ENCODE data around the gene COL25A1.

Gene COL25A1

GRCh38 chr4:109214622-109215301, 87.7 kb downstream of the COL25A1 start:
- no peak for DNase-seq

- no peak for DNase-seq
These were observed 89.4 kb downstream of the COL25A1 start for GRCh38 chr4:109213056-109213455.

- DNase-seq, result no peak
These were observed 90.8 kb downstream of the COL25A1 start for GRCh38 chr4:109211671-109212070.

- DNase-seq, result no peak
These were observed 92.8 kb downstream of the COL25A1 start for GRCh38 chr4:109209647-109210046.

GRCh38 chr4:109207898-109208297, 94.6 kb downstream of the COL25A1 start:
- no peak for DNase-seq

- DNase-seq, result no peak
These were observed 95.4 kb downstream of the COL25A1 start for GRCh38 chr4:109207061-109207460.

- DNase-seq, result no peak
These were observed 95.8 kb downstream of the COL25A1 start for GRCh38 chr4:109206620-109207019.

GRCh38 chr4:109205186-109205585, 97.3 kb downstream of the COL25A1 start:
- DNase-seq, result no peak

GRCh38 chr4:109199585-109199984, 102.9 kb downstream of the COL25A1 start:
- DNase-seq, result no peak

GRCh38 chr4:109195646-109196045, 106.8 kb downstream of the COL25A1 start:
- DNase-seq, result no peak

GRCh38 chr4:109191216-109191615, 111.2 kb downstream of the COL25A1 start:
- no peak for DNase-seq

- DNase-seq, result no peak
These were observed 116.0 kb downstream of the COL25A1 start for GRCh38 chr4:109186458-109186945.

- no peak for DNase-seq
These were observed 116.5 kb downstream of the COL25A1 start for GRCh38 chr4:109185951-109186350.

- no peak for DNase-seq
These were observed 116.9 kb downstream of the COL25A1 start for GRCh38 chr4:109185548-109185947.

- no peak for DNase-seq
These were observed 117.9 kb downstream of the COL25A1 start for GRCh38 chr4:109184491-109184961.

GRCh38 chr4:109183931-109184490, 118.4 kb downstream of the COL25A1 start:
- DNase-seq, result no peak

GRCh38 chr4:109182696-109183095, 119.8 kb downstream of the COL25A1 start:
- no peak for DNase-seq

- DNase-seq, result no peak
These were observed 123.4 kb downstream of the COL25A1 start for GRCh38 chr4:109179061-109179460.

- DNase-seq, result no peak
These were observed 125.2 kb downstream of the COL25A1 start for GRCh38 chr4:109177096-109177810.

- no peak for DNase-seq
These were observed 128.1 kb downstream of the COL25A1 start for GRCh38 chr4:109174224-109174953.

GRCh38 chr4:109172301-109172700, 130.2 kb downstream of the COL25A1 start:
- DNase-seq, result no peak

- no peak for DNase-seq
These were observed 131.4 kb downstream of the COL25A1 start for GRCh38 chr4:109171070-109171469.

GRCh38 chr4:109169170-109169569, 133.3 kb downstream of the COL25A1 start:
- DNase-seq, result no peak
